Osteoblast (primary cell): Measurements from ENCODE around the gene PLPPR1. TPM values are rescaled to one million over a fixed set of nuclear protein-coding genes. Genes with fewer than 3 reads are reported as not detected.
"Not testable (repeated sequence)": the region's sequence is repeated elsewhere in the genome, so short reads cannot be mapped to it uniquely, and the experiment has no call there.

Experiments
- DNase-seq: peaks from one replicate; pipeline ENCODE4 v3.0.0; 2011; ENCODE audit warnings: low spot score, mixed read lengths; ENCODE audit not compliant: insufficient read length; ENCODE audit errors: missing footprints
- H2AFZ ChIP-seq: 2 replicates; pipeline ENCODE4 v1.6.0; 2011; ENCODE audit warnings: mild to moderate bottlenecking, low read length
- H3K27ac ChIP-seq: 2 replicates; pipeline ENCODE4 v1.5.1; 2011; ENCODE audit warnings: mild to moderate bottlenecking, low read depth, low read length, moderate library complexity
- H3K27me3 ChIP-seq: 2 replicates; pipeline ENCODE4 v1.6.0; 2012; ENCODE audit warnings: mild to moderate bottlenecking, control low read depth, inconsistent platforms, low read length, moderate library complexity; ENCODE audit not compliant: insufficient read depth
- H3K36me3 ChIP-seq: 2 replicates; pipeline ENCODE4 v1.5.1; 2011; ENCODE audit warnings: mild to moderate bottlenecking, low read length, control low read depth, moderate library complexity; ENCODE audit not compliant: insufficient read depth
- H3K4me1 ChIP-seq: 2 replicates; pipeline ENCODE4 v1.5.1; 2011; ENCODE audit warnings: mild to moderate bottlenecking, low read length, control low read depth, moderate library complexity; ENCODE audit not compliant: insufficient read depth
- H3K4me2 ChIP-seq: 2 replicates; pipeline ENCODE4 v1.6.0; 2011; ENCODE audit warnings: mild to moderate bottlenecking, low read length; ENCODE audit not compliant: insufficient read depth
- H3K4me3 ChIP-seq: fragments of 200-600 bp; sonication (generic); 3 replicates; pipeline ENCODE4 v1.5.1; 2012; ENCODE audit warnings: mild to moderate bottlenecking, low read length, inconsistent platforms; ENCODE audit not compliant: insufficient read depth
- H3K79me2 ChIP-seq: 2 replicates; pipeline ENCODE4 v1.6.0; 2012; ENCODE audit warnings: mild to moderate bottlenecking, low read length, control low read depth, inconsistent platforms; ENCODE audit not compliant: insufficient read depth
- H3K9me3 ChIP-seq: 2 replicates; pipeline ENCODE4 v1.5.1; 2011; ENCODE audit warnings: low read depth, low read length, control low read depth
- H4K20me1 ChIP-seq: 2 replicates; pipeline ENCODE4 v1.6.0; 2012; ENCODE audit warnings: mild to moderate bottlenecking, low read length, control low read depth; ENCODE audit not compliant: insufficient read depth
- CTCF ChIP-seq: IDR thresholded peaks from 2 replicates; pipeline ENCODE4 v1.5.1; 2011; ENCODE audit warnings: mild to moderate bottlenecking, low read depth, low read length, moderate library complexity; ENCODE audit errors: extremely low read depth
- total RNA-seq: library from RNA; depleted of rRNA; stranded (reverse); fragments of >200 nt; gene quantifications from 2 replicates; pipeline ENCODE4 v1.2.3, GENCODE V29; 2012

Gene PLPPR1
- total RNA-seq, 1 donor, result not detected

DNA sequence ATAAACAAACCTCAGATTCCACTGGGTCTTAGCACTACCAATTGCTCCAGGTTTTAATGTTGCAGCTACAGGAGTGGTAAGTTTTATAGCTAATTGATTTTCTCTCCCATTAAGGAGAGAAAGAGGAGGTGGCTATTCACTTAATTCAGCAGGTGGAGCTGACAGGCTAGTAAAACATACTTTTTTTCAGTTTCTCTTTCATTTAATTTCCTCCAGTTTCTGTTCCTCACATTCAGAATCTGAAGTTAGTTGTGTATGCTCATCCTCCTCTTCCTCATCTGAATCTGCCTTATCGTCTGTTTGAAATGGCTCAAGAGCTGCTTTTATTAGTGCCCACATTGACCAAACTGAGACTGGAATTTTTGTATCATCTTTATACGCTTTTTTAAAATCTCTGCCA lies 98.0 kb downstream of the PLPPR1 start:
- Histone ChIP-seq H3K4me2 (no peak overlapping the region), H3K4me3 (no peak overlapping the region), H3K9me3 (no peaks in the 10 kb centered on the region), H3K4me1 (no peaks in the 10 kb centered on the region), H3K36me3 (no peaks in the 10 kb centered on the region), H3K27ac (no peak overlapping the region), H4K20me1 (no peaks in the 10 kb centered on the region), H3K79me2 (no peaks in the 10 kb centered on the region), H2AFZ (no peak overlapping the region), H3K27me3 (no peaks in the 10 kb centered on the region)
- no peak for TF ChIP-seq CTCF
- DNase-seq, result no peak

DNA sequence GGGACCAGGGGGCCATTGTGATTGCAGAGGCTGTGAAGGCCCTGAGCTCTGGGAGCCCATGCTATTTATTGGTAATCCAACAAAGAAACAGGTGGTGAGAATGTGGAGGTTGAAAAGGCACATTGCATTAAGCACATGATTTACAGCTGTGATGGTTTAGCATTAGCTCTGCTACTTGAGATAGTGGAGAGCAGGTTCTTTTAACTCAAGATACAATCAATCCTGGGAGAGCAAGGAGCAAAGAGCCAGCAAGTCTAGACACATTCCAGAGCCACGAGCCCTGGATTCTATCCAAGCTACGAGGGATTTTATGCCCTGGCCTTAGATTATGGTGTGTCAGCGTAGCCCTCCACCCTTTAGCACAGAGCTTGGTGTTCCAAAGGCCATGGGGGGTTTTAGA lies 98.8 kb downstream of the PLPPR1 start:
- not testable (repeated sequence) for H3K27me3 ChIP-seq, H3K9me3 ChIP-seq, H3K4me3 ChIP-seq, H3K4me1 ChIP-seq, H2AFZ ChIP-seq, H3K4me2 ChIP-seq, H3K27ac ChIP-seq, H3K79me2 ChIP-seq, DNase-seq, H4K20me1 ChIP-seq, H3K36me3 ChIP-seq

GRCh38 chr9:101128623-101129022 lies 100.1 kb downstream of the PLPPR1 start:
- Histone ChIP-seq H3K27ac (no peak overlapping the region), H3K4me3 (no peak overlapping the region), H3K36me3 (no peaks in the 10 kb centered on the region), H3K9me3 (no peaks in the 10 kb centered on the region), H3K79me2 (no peaks in the 10 kb centered on the region), H3K4me2 (no peak overlapping the region), H2AFZ (no peak overlapping the region), H3K4me1 (no peaks in the 10 kb centered on the region), H3K27me3 (no peaks in the 10 kb centered on the region), H4K20me1 (no peaks in the 10 kb centered on the region)
- DNase-seq, result no peak
- no peak for TF ChIP-seq CTCF

DNA sequence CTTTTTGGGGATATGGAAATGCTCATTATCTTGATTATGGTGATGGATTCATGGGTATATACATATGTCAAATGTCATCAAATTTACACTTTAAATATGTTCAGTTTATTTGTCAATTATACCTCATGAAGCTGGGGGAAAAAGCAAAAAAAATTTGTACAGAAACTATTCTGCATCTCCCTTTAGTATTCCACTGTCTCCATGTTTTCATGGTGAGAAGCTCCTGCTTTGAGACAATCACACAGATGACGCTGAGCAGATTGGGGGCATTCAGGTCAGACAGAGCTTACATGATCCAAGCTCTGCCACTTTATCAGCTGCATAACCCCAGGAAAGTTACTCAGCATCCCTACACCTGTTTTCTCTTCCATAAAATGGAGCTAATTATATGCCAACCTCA lies 101.5 kb downstream of the PLPPR1 start:
- TF ChIP-seq CTCF, result no peak
- no peak overlapping the region for H3K4me3 ChIP-seq
- no peak overlapping the region for H2AFZ ChIP-seq
- no peak overlapping the region for H3K4me2 ChIP-seq
- no peak overlapping the region for H3K27ac ChIP-seq
- no peaks in the 10 kb centered on the region for H4K20me1 ChIP-seq
- H3K36me3 ChIP-seq, result no peaks in the 10 kb centered on the region
- H3K79me2 ChIP-seq, result no peaks in the 10 kb centered on the region
- H3K4me1 ChIP-seq, result no peaks in the 10 kb centered on the region
- no peaks in the 10 kb centered on the region for H3K9me3 ChIP-seq
- no peaks in the 10 kb centered on the region for H3K27me3 ChIP-seq
- DNase-seq, result no peak

DNA sequence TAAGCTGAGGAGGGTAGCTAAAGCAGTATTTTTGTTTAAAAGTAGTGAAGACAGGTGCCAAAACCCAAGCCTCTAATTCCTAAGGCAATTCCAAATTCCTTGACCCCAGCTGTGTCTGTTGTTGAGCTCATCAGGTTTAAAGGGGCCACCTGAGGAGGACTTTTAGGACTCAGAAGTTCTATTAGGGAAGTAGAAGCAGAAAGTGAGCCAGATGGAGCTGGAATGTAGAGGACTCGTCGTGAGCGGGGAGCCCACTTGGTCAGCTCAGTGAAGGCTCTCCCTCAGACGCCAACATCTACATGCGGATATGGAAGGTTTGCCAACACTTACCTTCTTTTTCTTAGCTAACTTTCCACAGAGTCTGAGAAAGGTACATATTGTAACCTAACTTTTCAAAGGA lies 102.8 kb downstream of the PLPPR1 start:
- H3K27ac ChIP-seq, result no peak overlapping the region
- no peaks in the 10 kb centered on the region for H3K27me3 ChIP-seq
- no peak for DNase-seq
- H3K36me3 ChIP-seq, result no peaks in the 10 kb centered on the region
- H3K79me2 ChIP-seq, result no peaks in the 10 kb centered on the region
- H3K9me3 ChIP-seq, result no peaks in the 10 kb centered on the region
- no peak for TF ChIP-seq CTCF
- H3K4me1 ChIP-seq, result no peaks in the 10 kb centered on the region
- H3K4me3 ChIP-seq, result no peak overlapping the region
- no peak overlapping the region for H3K4me2 ChIP-seq
- no peaks in the 10 kb centered on the region for H4K20me1 ChIP-seq
- no peak overlapping the region for H2AFZ ChIP-seq
